Measurements from ENCODE around the gene TMPRSS11F. TPM values are rescaled to one million over a fixed set of nuclear protein-coding genes. Genes with fewer than 3 reads are reported as not detected.

TMPRSS11F gene
- total and polyA plus RNA-seq, 2 donors (not counting 1 experiment from before 2014, with no cell fraction given): not detected

- H3K27ac ChIP-seq (ENCODE audit: low read length in 2 of 2): no peak overlapping the region
- ChIA-PET POLR2A (no interaction called here), CTCF (no interaction called here)
- no peak overlapping the region for H3K9ac ChIP-seq (ENCODE audit: low read length)
- no peaks in the 10 kb centered on the region for H3K79me2 ChIP-seq (ENCODE audit: control insufficient read depth, insufficient read depth, low read length)
- no peaks in the 10 kb centered on the region for H3K9me3 ChIP-seq (ENCODE audit: control extremely low read depth in 1 of 3, control insufficient read depth in 2 of 3, insufficient read depth in 1 of 3, low read length in 2 of 3)
- H3K36me3 ChIP-seq (replicated peaks in 1 of 2; ENCODE audit: control extremely low read depth in 1 of 2, control insufficient read depth in 1 of 2, extremely low read depth in 1 of 2, insufficient read depth in 2 of 2, low read length in 1 of 2): no peaks in the 10 kb centered on the region
- H3K27me3 ChIP-seq (replicated peaks in 1 of 4; ENCODE audit: control extremely low read depth in 1 of 4, control insufficient read depth in 3 of 4, insufficient read depth in 4 of 4, low read length in 3 of 4): no peaks in the 10 kb centered on the region
- DNase-seq (no peak), ATAC-seq (ENCODE audit: low read depth) (no peak)
- no peak overlapping the region for H3K4me2 ChIP-seq (replicated peaks; ENCODE audit: low read depth, low read length, poor library complexity, severe bottlenecking)
- intact Hi-C loops (cut with micrococcal nuclease): no loop called here
- H3K27me3 Mint-ChIP-seq: no peaks in the 10 kb centered on the region
- no peak overlapping the region for H3K4me3 Mint-ChIP-seq
- 33% methylated on average over 1 of the region's 1 CpG for WGBS (ENCODE audit: insufficient coverage)
- H3K27ac Mint-ChIP-seq: no peak overlapping the region
- no peak for TF ChIP-seq CTCF (IDR thresholded peaks at IDR 0.05)
- TF ChIP-seq EZH2 (IDR thresholded peaks at IDR 0.05; ENCODE audit: borderline replicate concordance, insufficient read depth, low read depth, low read length, poor library complexity, severe bottlenecking): no peak
- H4K20me1 ChIP-seq (ENCODE audit: control insufficient read depth, insufficient read depth, low read length, poor library complexity, severe bottlenecking): no peaks in the 10 kb centered on the region
- no peak overlapping the region for H3K4me3 ChIP-seq (ENCODE audit: control extremely low read depth in 1 of 5, extremely low read depth in 1 of 5, insufficient read depth in 1 of 5, low read depth in 2 of 5, low read length in 4 of 5)
- no peaks in the 10 kb centered on the region for H3K4me1 Mint-ChIP-seq
- no peak overlapping the region for H2AFZ ChIP-seq (ENCODE audit: insufficient read depth, low read depth, low read length, poor library complexity, severe bottlenecking)
- no peaks in the 10 kb centered on the region for H3K4me1 ChIP-seq (ENCODE audit: control insufficient read depth in 2 of 2, insufficient read depth in 2 of 2, low read length in 2 of 2)
- H3K9me3 Mint-ChIP-seq (ENCODE audit: insufficient read depth): no peaks in the 10 kb centered on the region
Measured at GRCh38 chr4:68082758-68083157, 46.9 kb downstream of the TMPRSS11F start.

GRCh38 chr4:68079928-68080327 is 49.7 kb downstream of the TMPRSS11F start:
- H3K36me3 ChIP-seq (replicated peaks in 1 of 2; ENCODE audit: control extremely low read depth in 1 of 2, control insufficient read depth in 1 of 2, extremely low read depth in 1 of 2, insufficient read depth in 2 of 2, low read length in 1 of 2): no peaks in the 10 kb centered on the region
- H4K20me1 ChIP-seq (ENCODE audit: control insufficient read depth, insufficient read depth, low read length, poor library complexity, severe bottlenecking): no peaks in the 10 kb centered on the region
- H3K9me3 ChIP-seq (ENCODE audit: control extremely low read depth in 1 of 3, control insufficient read depth in 2 of 3, insufficient read depth in 1 of 3, low read length in 2 of 3): no peaks in the 10 kb centered on the region
- H2AFZ ChIP-seq (ENCODE audit: insufficient read depth, low read depth, low read length, poor library complexity, severe bottlenecking): no peak overlapping the region
- intact Hi-C loops (cut with micrococcal nuclease): no loop called here
- ATAC-seq (ENCODE audit: low read depth) (no peak), DNase-seq (no peak)
- H3K4me1 ChIP-seq (ENCODE audit: control insufficient read depth in 2 of 2, insufficient read depth in 2 of 2, low read length in 2 of 2): no peaks in the 10 kb centered on the region
- Mint-ChIP-seq H3K4me1 (no peaks in the 10 kb centered on the region), H3K27ac (no peak overlapping the region), H3K4me3 (no peak overlapping the region), H3K9me3 (ENCODE audit: insufficient read depth) (no peaks in the 10 kb centered on the region), H3K27me3 (no peaks in the 10 kb centered on the region)
- H3K4me3 ChIP-seq (ENCODE audit: control extremely low read depth in 1 of 5, extremely low read depth in 1 of 5, insufficient read depth in 1 of 5, low read depth in 2 of 5, low read length in 4 of 5): no peak overlapping the region
- TF ChIP-seq CTCF (IDR thresholded peaks at IDR 0.05) (no peak), EZH2 (IDR thresholded peaks at IDR 0.05; ENCODE audit: borderline replicate concordance, insufficient read depth, low read depth, low read length, poor library complexity, severe bottlenecking) (no peak)
- H3K9ac ChIP-seq (ENCODE audit: low read length): no peak overlapping the region
- ChIA-PET CTCF (no interaction called here), POLR2A (no interaction called here)
- no peaks in the 10 kb centered on the region for H3K79me2 ChIP-seq (ENCODE audit: control insufficient read depth, insufficient read depth, low read length)
- H3K27me3 ChIP-seq (replicated peaks in 1 of 4; ENCODE audit: control extremely low read depth in 1 of 4, control insufficient read depth in 3 of 4, insufficient read depth in 4 of 4, low read length in 3 of 4): no peaks in the 10 kb centered on the region
- H3K27ac ChIP-seq (ENCODE audit: low read length in 2 of 2): no peak overlapping the region
- no peak overlapping the region for H3K4me2 ChIP-seq (replicated peaks; ENCODE audit: low read depth, low read length, poor library complexity, severe bottlenecking)
